SK-N-SH (cell line): ENCODE data around the gene AGTRAP. TPM values are rescaled to one million over a fixed set of nuclear protein-coding genes. Genes with fewer than 3 reads are reported as not detected.

Experiments used
- CTCF ChIA-PET: fragments of 300-600, 350-600 bp; formaldehyde crosslinking; extraction: SDS; loops from one replicate; lab custom pipeline; 2021; lab: Yijun Ruan, JAX
- POLR2A ChIA-PET: fragments of 350-600 bp; sonication (Branson Sonifier 250); formaldehyde crosslinking; extraction: SDS; loops from one replicate; lab custom pipeline; 2020; ENCODE audit warnings: antibody characterized with exemption, inconsistent platforms; lab: Yijun Ruan, JAX
- DNase-seq: peaks from one replicate; pipeline ENCODE4 v3.0.0; 2012
- H2AFZ ChIP-seq: fragments of 200-600 bp; sonication (generic); 2 replicates; pipeline ENCODE4 v1.8.1; 2016; ENCODE audit warnings: antibody characterized with exemption, mild to moderate bottlenecking, low read depth
- H3F3A ChIP-seq: fragments of 200-600 bp; sonication (generic); replicated peaks from 2 replicates; pipeline ENCODE3; 2016; ENCODE audit warnings: antibody characterized with exemption, mild to moderate bottlenecking; ENCODE audit not compliant: insufficient read depth
- H3K27ac ChIP-seq, 2 experiments: fragments of 200-500 bp in 1 of 2; fragments of 200-600 bp in 1 of 2; sonication (Bioruptor generic) in 1 of 2; sonication (generic), shearing (Covaris generic) in 1 of 2; 2 replicates each; pipeline versions ENCODE4 v1.5.1 to v1.6.1; 2014 to 2016; ENCODE audit warnings: low read depth in 2 of 2, inconsistent platforms in 1 of 2, low read length in 1 of 2, mild to moderate bottlenecking in 1 of 2, mixed read lengths in 1 of 2
- H3K27me3 ChIP-seq: fragments of 200-600 bp; sonication (generic), shearing (Covaris generic); 2 replicates; pipeline ENCODE4 v1.6.1; 2016; ENCODE audit warnings: mixed run types; ENCODE audit not compliant: insufficient read depth
- H3K36me3 ChIP-seq, 2 experiments: fragments of 200-500 bp in 1 of 2; fragments of 200-600 bp in 1 of 2; sonication (Bioruptor generic) in 1 of 2; sonication (generic) in 1 of 2; replicated peaks in 1 of 2; 2 replicates each; pipeline versions ENCODE3 to v1.5.1; 2014 to 2016; ENCODE audit warnings: low read length in 1 of 2, mild to moderate bottlenecking in 1 of 2; ENCODE audit not compliant: insufficient read depth in 2 of 2, control insufficient read depth in 1 of 2
- H3K4me1 ChIP-seq, 2 experiments: fragments of 200-500 bp in 1 of 2; fragments of 200-600 bp in 1 of 2; sonication (Bioruptor generic) in 1 of 2; sonication (generic), shearing (Covaris generic) in 1 of 2; 2 replicates each; pipeline versions ENCODE4 v1.5.1 to v1.6.1; 2014 to 2016; ENCODE audit warnings: low read depth in 1 of 2, low read length in 1 of 2, mixed run types in 1 of 2; ENCODE audit not compliant: insufficient read depth in 2 of 2, control insufficient read depth in 1 of 2
- H3K4me2 ChIP-seq: fragments of 200-600 bp; sonication (generic), shearing (Covaris generic); 2 replicates; pipeline ENCODE4 v1.6.1; 2017; ENCODE audit warnings: mixed run types
- H3K4me3 ChIP-seq, 2 experiments: fragments of 200-500 bp in 1 of 2; fragments of 200-600 bp in 1 of 2; sonication (Bioruptor generic) in 1 of 2; sonication (generic), shearing (Covaris generic) in 1 of 2; 2 replicates each; pipeline versions ENCODE4 v1.5.1 to v1.8.1; 2014 to 2016; ENCODE audit warnings: low read depth in 2 of 2, inconsistent platforms in 1 of 2, low read length in 1 of 2, mild to moderate bottlenecking in 1 of 2, mixed read lengths in 1 of 2, moderate library complexity in 1 of 2
- H3K79me2 ChIP-seq: fragments of 200-600 bp; sonication (generic); 2 replicates; pipeline ENCODE4 v1.8.1; 2017; ENCODE audit warnings: mild to moderate bottlenecking; ENCODE audit not compliant: insufficient read depth
- H3K9ac ChIP-seq: fragments of 200-600 bp; sonication (generic); 2 replicates; pipeline ENCODE4 v1.6.1; 2017; ENCODE audit warnings: mixed run types
- H3K9me2 ChIP-seq: fragments of 200-600 bp; sonication (generic); 2 replicates; pipeline ENCODE4 v1.6.1; 2017; ENCODE audit warnings: mixed run types
- H3K9me3 ChIP-seq: fragments of 200-600 bp; sonication (generic); 2 replicates; pipeline ENCODE4 v1.6.1; 2017; ENCODE audit warnings: mixed run types, mild to moderate bottlenecking, moderate library complexity
- H4K20me1 ChIP-seq: fragments of 200-600 bp; sonication (generic); 2 replicates; pipeline ENCODE4 v1.6.1; 2017; ENCODE audit warnings: mild to moderate bottlenecking, mixed run types; ENCODE audit not compliant: insufficient read depth
- FOSL2 ChIP-seq: IDR thresholded peaks from 2 replicates; pipeline ENCODE4 v1.4.0; 2012; ENCODE audit warnings: low read depth, mild to moderate bottlenecking, moderate library complexity, borderline replicate concordance
- GABPA ChIP-seq: IDR thresholded peaks from 2 replicates; pipeline ENCODE4 v1.4.0; 2012; ENCODE audit warnings: low read depth, mild to moderate bottlenecking
- POLR2AphosphoS5 ChIP-seq: IDR thresholded peaks from 2 replicates; pipeline ENCODE4 v1.6.1; 2012; ENCODE audit warnings: low read depth, low read length
- RFX5 ChIP-seq: IDR thresholded peaks from 2 replicates; pipeline ENCODE4 v1.6.1; 2012; ENCODE audit warnings: mild to moderate bottlenecking, improper control_type of control experiment, low read length
- SIN3A ChIP-seq: IDR thresholded peaks from 2 replicates; pipeline ENCODE4 v1.6.1; 2012; ENCODE audit warnings: low read depth, mild to moderate bottlenecking, low read length, moderate library complexity, borderline replicate concordance
- SMC3 ChIP-seq: IDR thresholded peaks from 2 replicates; pipeline ENCODE4 v1.6.1; 2012; ENCODE audit warnings: low read depth, low read length, improper control_type of control experiment
- TAF1 ChIP-seq: IDR thresholded peaks from 2 replicates; pipeline ENCODE4 v1.6.1; 2012; ENCODE audit warnings: low read depth, mild to moderate bottlenecking, low read length, moderate library complexity, borderline replicate concordance
- TCF12 ChIP-seq: IDR thresholded peaks from 2 replicates; pipeline ENCODE4 v1.4.0; 2012
- YY1 ChIP-seq: IDR thresholded peaks from 2 replicates; pipeline ENCODE4 v1.4.0; 2012; ENCODE audit warnings: low read depth, mild to moderate bottlenecking
- WGBS: methylation state at CpG from one replicate; pipeline ENCODE4 v1.1.6; 2017; ENCODE audit warnings: low lambda C conversion rate; 5-methylcytosine and 5-hydroxymethylcytosine counted together
- polyA plus RNA-seq, 3 experiments: library from polyadenylated mRNA; depleted of rRNA; stranded (reverse); fragments of >200 nt; gene quantifications; 2 replicates each; pipeline ENCODE4 v1.2.3, GENCODE V29; 2012
- TF ChIP-seq, protein P1 (sequence below): IDR thresholded peaks from 2 replicates; pipeline ENCODE4 v1.4.0; 2012; ENCODE audit warnings: low read depth, borderline replicate concordance
- TF ChIP-seq, protein P2 (sequence below): fragments of 200-600 bp; sonication (generic); IDR thresholded peaks from 2 replicates; pipeline ENCODE4 v1.6.1; 2017; ENCODE audit warnings: antibody characterized with exemption, mild to moderate bottlenecking, moderate library complexity
- TF ChIP-seq, protein P3 (sequence below): IDR thresholded peaks from 2 replicates; pipeline ENCODE4 v1.4.0; 2012; ENCODE audit warnings: low read depth, borderline replicate concordance
- TF ChIP-seq, protein P4 (sequence below): fragments of 150-350 bp; IDR thresholded peaks from 2 replicates; pipeline ENCODE4 v1.6.1; 2017; ENCODE audit warnings: antibody characterized with exemption, low read length, low read depth, borderline replicate concordance

AGTRAP gene
- polyA plus RNA-seq, 1 of the 3 experiments (the other 2 are of a cell fraction): 66.2 TPM

DNA sequence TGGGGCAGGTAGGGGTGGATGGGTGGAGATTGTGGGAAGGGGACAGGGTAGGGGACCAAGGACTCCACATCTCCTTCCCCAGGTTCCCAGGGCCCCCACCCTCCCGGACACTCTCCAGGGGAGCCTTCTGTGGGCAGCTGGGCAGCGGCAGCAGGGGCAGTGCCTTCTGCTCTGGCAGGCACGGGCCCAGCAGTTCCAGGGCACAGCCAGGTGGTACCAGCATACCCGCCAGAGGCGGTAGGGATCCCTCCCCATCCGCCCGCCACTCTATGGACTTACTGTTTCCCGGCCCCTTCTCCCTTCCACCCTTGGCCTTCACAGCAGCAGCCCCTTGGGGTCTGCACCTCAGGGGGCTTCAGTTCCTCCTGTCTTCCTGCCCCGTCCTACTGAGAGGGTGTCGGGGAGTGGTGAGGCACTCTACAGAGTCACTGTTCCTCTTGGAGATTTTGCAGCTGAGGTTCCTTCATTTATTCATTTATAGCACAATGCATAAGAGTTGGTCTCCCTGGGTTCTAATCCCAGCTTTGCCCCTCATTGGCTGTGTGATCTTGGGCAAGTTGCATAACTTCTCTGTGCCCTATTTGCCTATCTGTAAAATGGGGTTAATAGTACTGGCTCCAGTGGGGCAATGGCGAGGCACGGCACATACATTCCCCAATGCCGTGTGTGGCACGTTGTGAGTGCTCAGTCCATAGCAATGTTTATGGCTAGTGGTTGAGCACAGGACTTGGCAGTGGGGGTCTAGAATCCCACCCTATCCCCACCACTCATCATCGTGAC, 43.1 kb downstream of the AGTRAP start:
- Histone ChIP-seq H3K4me2 (no peak overlapping the region), H3K4me1 (peaks cover 0 to 6% of the 10 kb centered on the region in 2 experiments; a peak in 1 of 4 replicates), H3K36me3 (no peaks in the 10 kb centered on the region), H3K9ac (no peak overlapping the region), H3K79me2 (no peaks in the 10 kb centered on the region), H3K9me3 (no peaks in the 10 kb centered on the region), H3K27ac (no peak overlapping the region), H3K27me3 (no peaks in the 10 kb centered on the region), H2AFZ (no peak overlapping the region), H3K9me2 (no peaks in the 10 kb centered on the region), H3F3A (no peaks in the 10 kb centered on the region), H4K20me1 (no peaks in the 10 kb centered on the region), H3K4me3 (no peak overlapping the region)
- 73% methylated on average over 11 of the region's 15 CpGs for WGBS
- ChIA-PET CTCF (interaction anchor here (0.8 kb wide), 1 partner anchor 11 kb away, joined by 3 read pairs; no protein-coding TSS in a partner anchor), POLR2A (no interaction called here)
- no peak for DNase-seq
- TF ChIP-seq TAF1 (no peak), TCF12 (no peak), GABPA (no peak), POLR2AphosphoS5 (no peak)
- TF ChIP-seq, protein P1, sequence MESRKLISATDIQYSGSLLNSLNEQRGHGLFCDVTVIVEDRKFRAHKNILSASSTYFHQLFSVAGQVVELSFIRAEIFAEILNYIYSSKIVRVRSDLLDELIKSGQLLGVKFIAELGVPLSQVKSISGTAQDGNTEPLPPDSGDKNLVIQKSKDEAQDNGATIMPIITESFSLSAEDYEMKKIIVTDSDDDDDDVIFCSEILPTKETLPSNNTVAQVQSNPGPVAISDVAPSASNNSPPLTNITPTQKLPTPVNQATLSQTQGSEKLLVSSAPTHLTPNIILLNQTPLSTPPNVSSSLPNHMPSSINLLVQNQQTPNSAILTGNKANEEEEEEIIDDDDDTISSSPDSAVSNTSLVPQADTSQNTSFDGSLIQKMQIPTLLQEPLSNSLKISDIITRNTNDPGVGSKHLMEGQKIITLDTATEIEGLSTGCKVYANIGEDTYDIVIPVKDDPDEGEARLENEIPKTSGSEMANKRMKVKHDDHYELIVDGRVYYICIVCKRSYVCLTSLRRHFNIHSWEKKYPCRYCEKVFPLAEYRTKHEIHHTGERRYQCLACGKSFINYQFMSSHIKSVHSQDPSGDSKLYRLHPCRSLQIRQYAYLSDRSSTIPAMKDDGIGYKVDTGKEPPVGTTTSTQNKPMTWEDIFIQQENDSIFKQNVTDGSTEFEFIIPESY: no peak
- TF ChIP-seq, protein P2, sequence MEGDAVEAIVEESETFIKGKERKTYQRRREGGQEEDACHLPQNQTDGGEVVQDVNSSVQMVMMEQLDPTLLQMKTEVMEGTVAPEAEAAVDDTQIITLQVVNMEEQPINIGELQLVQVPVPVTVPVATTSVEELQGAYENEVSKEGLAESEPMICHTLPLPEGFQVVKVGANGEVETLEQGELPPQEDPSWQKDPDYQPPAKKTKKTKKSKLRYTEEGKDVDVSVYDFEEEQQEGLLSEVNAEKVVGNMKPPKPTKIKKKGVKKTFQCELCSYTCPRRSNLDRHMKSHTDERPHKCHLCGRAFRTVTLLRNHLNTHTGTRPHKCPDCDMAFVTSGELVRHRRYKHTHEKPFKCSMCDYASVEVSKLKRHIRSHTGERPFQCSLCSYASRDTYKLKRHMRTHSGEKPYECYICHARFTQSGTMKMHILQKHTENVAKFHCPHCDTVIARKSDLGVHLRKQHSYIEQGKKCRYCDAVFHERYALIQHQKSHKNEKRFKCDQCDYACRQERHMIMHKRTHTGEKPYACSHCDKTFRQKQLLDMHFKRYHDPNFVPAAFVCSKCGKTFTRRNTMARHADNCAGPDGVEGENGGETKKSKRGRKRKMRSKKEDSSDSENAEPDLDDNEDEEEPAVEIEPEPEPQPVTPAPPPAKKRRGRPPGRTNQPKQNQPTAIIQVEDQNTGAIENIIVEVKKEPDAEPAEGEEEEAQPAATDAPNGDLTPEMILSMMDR: no peak
- TF ChIP-seq, protein P3, sequence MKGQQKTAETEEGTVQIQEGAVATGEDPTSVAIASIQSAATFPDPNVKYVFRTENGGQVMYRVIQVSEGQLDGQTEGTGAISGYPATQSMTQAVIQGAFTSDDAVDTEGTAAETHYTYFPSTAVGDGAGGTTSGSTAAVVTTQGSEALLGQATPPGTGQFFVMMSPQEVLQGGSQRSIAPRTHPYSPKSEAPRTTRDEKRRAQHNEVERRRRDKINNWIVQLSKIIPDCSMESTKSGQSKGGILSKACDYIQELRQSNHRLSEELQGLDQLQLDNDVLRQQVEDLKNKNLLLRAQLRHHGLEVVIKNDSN: no peak

DNA sequence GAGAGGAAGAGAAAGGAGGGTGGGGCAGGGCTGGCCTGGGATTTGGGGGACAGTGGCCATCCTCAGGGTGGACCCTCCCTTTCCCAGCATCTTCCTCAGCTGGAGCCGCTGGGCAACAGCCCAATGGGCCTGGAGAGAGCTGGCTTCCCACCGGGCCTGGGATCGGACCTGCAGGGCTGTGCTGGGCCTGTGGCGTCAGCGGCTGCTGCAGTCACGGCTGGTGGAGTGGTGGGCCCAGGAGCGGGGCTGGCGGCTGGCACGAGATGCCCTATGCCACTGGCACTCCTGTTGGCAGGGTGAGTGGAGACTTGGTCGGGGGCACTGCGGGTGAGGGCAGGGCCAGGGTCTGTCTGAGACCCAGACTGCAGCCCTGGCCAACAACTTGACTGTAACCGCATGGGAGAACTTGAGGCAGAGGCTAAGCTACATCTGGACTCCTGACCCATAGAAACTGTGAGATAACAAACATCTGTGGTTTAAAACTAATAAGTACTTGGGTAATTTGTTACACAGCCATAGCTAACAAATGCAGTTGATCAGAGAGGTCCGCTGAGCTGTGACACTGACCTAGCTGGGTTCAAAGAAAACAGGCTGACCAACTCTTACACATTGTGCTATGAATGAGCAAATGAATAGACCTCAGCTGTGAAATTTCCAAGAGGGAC, 43.9 kb downstream of the AGTRAP start:
- no peaks in the 10 kb centered on the region for H3K79me2 ChIP-seq
- no peak overlapping the region for H2AFZ ChIP-seq
- H3K9ac ChIP-seq: no peak overlapping the region
- no peaks in the 10 kb centered on the region for H3K9me2 ChIP-seq
- peaks cover 0 to 11% of the 10 kb centered on the region in 2 experiments; a peak in 1 of 4 replicates for H3K4me1 ChIP-seq
- no peak overlapping the region for H3K4me3 ChIP-seq
- TF ChIP-seq SIN3A (no peak), RFX5 (no peak), YY1 (no peak), TAF1 (no peak), FOSL2 (no peak), SMC3 (no peak)
- TF ChIP-seq, protein P4, sequence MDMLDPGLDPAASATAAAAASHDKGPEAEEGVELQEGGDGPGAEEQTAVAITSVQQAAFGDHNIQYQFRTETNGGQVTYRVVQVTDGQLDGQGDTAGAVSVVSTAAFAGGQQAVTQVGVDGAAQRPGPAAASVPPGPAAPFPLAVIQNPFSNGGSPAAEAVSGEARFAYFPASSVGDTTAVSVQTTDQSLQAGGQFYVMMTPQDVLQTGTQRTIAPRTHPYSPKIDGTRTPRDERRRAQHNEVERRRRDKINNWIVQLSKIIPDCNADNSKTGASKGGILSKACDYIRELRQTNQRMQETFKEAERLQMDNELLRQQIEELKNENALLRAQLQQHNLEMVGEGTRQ: no peak
- TF ChIP-seq, all 33 proteins: peak for 0
- ChIA-PET POLR2A (no interaction called here), CTCF (no interaction called here)
- DNase-seq: no peak
- Histone ChIP-seq H3K4me2 (no peak overlapping the region), H3K36me3 (no peaks in the 10 kb centered on the region), H3K9me3 (no peaks in the 10 kb centered on the region), H3K27ac (no peak overlapping the region), H3F3A (no peaks in the 10 kb centered on the region), H3K27me3 (no peaks in the 10 kb centered on the region), H4K20me1 (no peaks in the 10 kb centered on the region)
- WGBS: 75% methylated on average over 4 of the region's 13 CpGs
